DOHH2 (cell line): ENCODE measurements around the gene CNTNAP2.

Experiments used
- H3F3A ChIP-seq: fragments of 200-600 bp; sonication (generic), shearing (Covaris generic); 2 replicates; pipeline ENCODE4 v1.6.0; 2016; ENCODE audit warnings: antibody characterized with exemption, mild to moderate bottlenecking; ENCODE audit not compliant: control insufficient read depth, insufficient read depth
- H3K27ac ChIP-seq: fragments of 200-600 bp; sonication (generic); 2 replicates; pipeline ENCODE4 v1.5.1; 2014; ENCODE audit warnings: low read depth, mild to moderate bottlenecking, low read length, moderate library complexity
- H3K27me3 ChIP-seq: fragments of 200-600 bp; sonication (generic); 2 replicates; pipeline ENCODE4 v1.6.1; 2014; ENCODE audit warnings: mild to moderate bottlenecking, low read length, mixed read lengths; ENCODE audit not compliant: control insufficient read depth
- H3K36me3 ChIP-seq: fragments of 200-600 bp; sonication (generic); 2 replicates; pipeline ENCODE4 v1.6.1; 2014; ENCODE audit warnings: mild to moderate bottlenecking, low read length, moderate library complexity, mixed read lengths; ENCODE audit not compliant: control insufficient read depth
- H3K4me1 ChIP-seq: fragments of 200-600 bp; sonication (generic); 2 replicates; pipeline ENCODE4 v1.6.1; 2014; ENCODE audit warnings: mild to moderate bottlenecking, low read length, mixed read lengths; ENCODE audit not compliant: control insufficient read depth
- H3K4me2 ChIP-seq: fragments of 200-600 bp; sonication (generic); 2 replicates; pipeline ENCODE4 v1.6.0; 2014; ENCODE audit warnings: mild to moderate bottlenecking, low read length, moderate library complexity
- H3K4me3 ChIP-seq: fragments of 200-600 bp; sonication (generic); 2 replicates; pipeline ENCODE4 v1.5.1; 2014; ENCODE audit warnings: mild to moderate bottlenecking, low read length, mixed read lengths
- H3K79me2 ChIP-seq: fragments of 200-600 bp; sonication (generic); 2 replicates; pipeline ENCODE4 v1.6.1; 2014; ENCODE audit warnings: mild to moderate bottlenecking, low read length, mixed read lengths; ENCODE audit not compliant: control insufficient read depth
- H3K9me2 ChIP-seq: fragments of 200-600 bp; sonication (generic); replicated peaks from 2 replicates; pipeline ENCODE4 v1.6.1; 2014; ENCODE audit warnings: mild to moderate bottlenecking, low read length, mixed read lengths; ENCODE audit not compliant: control insufficient read depth
- H3K9me3 ChIP-seq: fragments of 200-600 bp; sonication (generic); 2 replicates; pipeline ENCODE4 v1.6.1; 2014; ENCODE audit warnings: antibody characterized with exemption, low read length, mixed read lengths; ENCODE audit not compliant: control insufficient read depth, insufficient read depth
- H4K20me1 ChIP-seq: fragments of 200-600 bp; sonication (generic); 2 replicates; pipeline ENCODE4 v1.6.0; 2014; ENCODE audit warnings: low read depth, mild to moderate bottlenecking, antibody characterized with exemption, low read length, moderate library complexity; ENCODE audit not compliant: control insufficient read depth, insufficient read depth
- EZH2phosphoT487 ChIP-seq: fragments of 200-600 bp; sonication (generic); IDR thresholded peaks from 2 replicates; pipeline ENCODE4 v1.6.1; 2017; ENCODE audit warnings: borderline replicate concordance, mild to moderate bottlenecking, antibody characterized with exemption, low read length, moderate library complexity, mixed read lengths
- TF ChIP-seq, protein P1 (sequence below): fragments of 200-600 bp; sonication (generic); IDR thresholded peaks from one replicate; pipeline ENCODE4 v1.5.1; 2014; ENCODE audit warnings: antibody characterized with exemption, mild to moderate bottlenecking, low read depth, low read length; ENCODE audit not compliant: poor library complexity, severe bottlenecking

CNTNAP2 gene

DNA sequence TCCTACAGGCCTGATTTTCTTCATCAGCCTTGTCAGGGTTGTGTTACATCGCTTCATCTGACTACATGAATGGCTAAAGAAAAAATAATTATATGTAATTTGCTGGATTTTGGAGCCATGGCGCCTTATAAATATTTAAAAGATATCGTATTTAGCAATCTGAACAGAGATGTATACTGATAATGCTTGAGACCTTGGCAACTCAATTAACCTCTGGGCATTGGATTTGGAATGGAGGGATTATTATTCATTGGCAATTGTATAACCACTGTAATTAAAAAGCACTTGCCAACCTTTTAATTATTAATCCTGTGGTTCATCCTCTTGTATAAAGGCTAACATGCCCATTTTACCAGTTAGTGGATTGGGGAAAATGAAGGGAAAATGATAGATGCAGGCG is 745.1 kb downstream of the CNTNAP2 start:
- Histone ChIP-seq H3K4me1 (no peaks in the 10 kb centered on the region), H3K4me3 (no peak overlapping the region), H3K27me3 (no peaks in the 10 kb centered on the region), H3K4me2 (no peak overlapping the region), H3K27ac (no peak overlapping the region), H4K20me1 (no peaks in the 10 kb centered on the region), H3K36me3 (no peaks in the 10 kb centered on the region), H3K9me3 (no peaks in the 10 kb centered on the region), H3F3A (no peaks in the 10 kb centered on the region), H3K79me2 (no peaks in the 10 kb centered on the region), H3K9me2 (no peaks in the 10 kb centered on the region)
- TF ChIP-seq, protein P1, sequence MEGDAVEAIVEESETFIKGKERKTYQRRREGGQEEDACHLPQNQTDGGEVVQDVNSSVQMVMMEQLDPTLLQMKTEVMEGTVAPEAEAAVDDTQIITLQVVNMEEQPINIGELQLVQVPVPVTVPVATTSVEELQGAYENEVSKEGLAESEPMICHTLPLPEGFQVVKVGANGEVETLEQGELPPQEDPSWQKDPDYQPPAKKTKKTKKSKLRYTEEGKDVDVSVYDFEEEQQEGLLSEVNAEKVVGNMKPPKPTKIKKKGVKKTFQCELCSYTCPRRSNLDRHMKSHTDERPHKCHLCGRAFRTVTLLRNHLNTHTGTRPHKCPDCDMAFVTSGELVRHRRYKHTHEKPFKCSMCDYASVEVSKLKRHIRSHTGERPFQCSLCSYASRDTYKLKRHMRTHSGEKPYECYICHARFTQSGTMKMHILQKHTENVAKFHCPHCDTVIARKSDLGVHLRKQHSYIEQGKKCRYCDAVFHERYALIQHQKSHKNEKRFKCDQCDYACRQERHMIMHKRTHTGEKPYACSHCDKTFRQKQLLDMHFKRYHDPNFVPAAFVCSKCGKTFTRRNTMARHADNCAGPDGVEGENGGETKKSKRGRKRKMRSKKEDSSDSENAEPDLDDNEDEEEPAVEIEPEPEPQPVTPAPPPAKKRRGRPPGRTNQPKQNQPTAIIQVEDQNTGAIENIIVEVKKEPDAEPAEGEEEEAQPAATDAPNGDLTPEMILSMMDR, result no peak
- no peak for TF ChIP-seq EZH2phosphoT487

DNA sequence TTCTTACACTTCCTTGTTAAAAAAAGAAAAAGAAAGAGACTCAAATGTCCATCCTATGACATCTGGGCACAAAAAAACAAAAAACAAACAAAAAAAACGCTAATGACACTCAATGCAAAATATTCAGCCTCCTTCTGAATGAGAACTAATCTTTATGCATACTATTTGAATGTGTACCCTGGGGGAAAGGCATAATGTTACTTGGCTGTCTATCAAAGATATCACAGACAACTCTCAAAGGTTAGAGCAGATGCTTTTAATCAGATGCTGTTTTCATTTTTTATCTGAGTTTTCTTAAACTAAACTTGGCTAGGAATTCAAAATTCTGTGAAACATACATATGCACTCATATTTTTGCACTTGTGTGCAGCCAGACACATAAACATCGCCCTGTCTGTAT is 745.8 kb downstream of the CNTNAP2 start:
- Histone ChIP-seq H3K27me3 (no peaks in the 10 kb centered on the region), H3K27ac (no peak overlapping the region), H3K4me3 (no peak overlapping the region), H3K9me2 (no peaks in the 10 kb centered on the region), H3K79me2 (no peaks in the 10 kb centered on the region), H3K4me2 (no peak overlapping the region), H4K20me1 (no peaks in the 10 kb centered on the region), H3K4me1 (no peaks in the 10 kb centered on the region), H3F3A (no peaks in the 10 kb centered on the region), H3K36me3 (no peaks in the 10 kb centered on the region), H3K9me3 (no peaks in the 10 kb centered on the region)
- no peak for TF ChIP-seq EZH2phosphoT487
- TF ChIP-seq, protein P1, result no peak

DNA sequence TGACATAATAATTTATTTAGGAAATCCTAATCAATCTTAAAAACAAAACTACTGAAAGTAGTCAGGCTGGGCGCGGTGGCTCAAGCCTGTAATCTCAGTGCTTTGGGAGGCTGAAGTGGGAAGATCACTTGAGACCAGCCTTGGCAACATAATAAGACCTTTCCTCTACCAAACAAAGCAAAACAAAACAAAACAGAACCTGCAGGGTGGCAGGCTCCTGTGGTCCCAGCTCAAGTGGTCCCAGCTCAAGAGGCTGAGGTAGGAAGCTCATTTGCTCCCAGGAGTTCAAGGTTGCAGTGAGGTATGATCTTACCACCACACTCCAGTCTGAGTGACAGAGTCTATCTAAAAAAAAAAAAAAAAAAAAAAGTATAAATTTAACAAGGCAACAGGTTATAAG is 748.0 kb downstream of the CNTNAP2 start:
- no peaks in the 10 kb centered on the region for H3K79me2 ChIP-seq
- no peak for TF ChIP-seq EZH2phosphoT487
- TF ChIP-seq, protein P1, result no peak

DNA sequence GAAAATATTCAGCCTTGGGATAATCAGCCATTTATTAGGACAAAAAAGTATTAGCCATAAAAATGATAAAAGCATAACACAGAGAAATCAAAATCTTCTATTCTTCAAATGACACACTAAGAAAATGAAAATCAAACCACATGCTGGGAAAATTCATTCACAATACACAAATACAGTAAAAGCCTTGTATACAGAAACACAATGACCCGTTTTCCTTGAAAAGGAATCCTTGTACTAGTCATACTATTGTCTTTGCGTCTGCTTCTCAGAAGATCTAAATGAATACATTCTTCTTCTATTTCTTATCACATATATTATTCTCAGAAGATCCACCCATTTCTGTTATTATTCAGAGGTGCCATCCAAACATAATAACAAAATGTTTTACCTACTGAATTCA is 749.1 kb downstream of the CNTNAP2 start:
- Histone ChIP-seq H3K4me3 (no peak overlapping the region), H3K4me1 (no peaks in the 10 kb centered on the region), H3K4me2 (no peak overlapping the region), H3K27ac (no peak overlapping the region), H3K9me3 (no peaks in the 10 kb centered on the region), H3K27me3 (no peaks in the 10 kb centered on the region), H3K9me2 (no peaks in the 10 kb centered on the region), H3K36me3 (no peaks in the 10 kb centered on the region), H3F3A (no peaks in the 10 kb centered on the region), H4K20me1 (no peaks in the 10 kb centered on the region), H3K79me2 (no peaks in the 10 kb centered on the region)
- TF ChIP-seq EZH2phosphoT487, result no peak
- TF ChIP-seq, protein P1, result no peak

More for the DNA sequence above, 748.0 kb downstream of the CNTNAP2 start:
- H3K27me3 ChIP-seq, result no peaks in the 10 kb centered on the region
- no peak overlapping the region for H3K27ac ChIP-seq
- no peaks in the 10 kb centered on the region for H3K9me2 ChIP-seq
- H3K4me2 ChIP-seq, result no peak overlapping the region
- no peaks in the 10 kb centered on the region for H3F3A ChIP-seq
- no peaks in the 10 kb centered on the region for H3K4me1 ChIP-seq
- no peaks in the 10 kb centered on the region for H4K20me1 ChIP-seq
- no peaks in the 10 kb centered on the region for H3K9me3 ChIP-seq
- no peak overlapping the region for H3K4me3 ChIP-seq
- H3K36me3 ChIP-seq, result no peaks in the 10 kb centered on the region
